Astrocyte (in vitro differentiated cells and primary cell): ENCODE measurements around the gene IRF2BPL. TPM values are rescaled to one million over a fixed set of nuclear protein-coding genes. Genes with fewer than 3 reads are reported as not detected.

ENCODE experiments used
- DNase-seq: peaks from one replicate; pipeline ENCODE4 v3.0.0-alpha.2; 2010; ENCODE audit warnings: low read depth
- FAIRE-seq: peaks from 2 replicates; lab custom pipeline; 2011; peaks lifted over from hg19 to GRCh38; lab: Jason Lieb, UNC
- H2AFZ ChIP-seq: 2 replicates; pipeline ENCODE4 v1.6.0; 2012; ENCODE audit warnings: low read depth, low read length, inconsistent platforms
- H3K27ac ChIP-seq: 2 replicates; pipeline ENCODE4 v1.5.1; 2011; ENCODE audit warnings: low read depth, low read length, inconsistent platforms
- H3K27me3 ChIP-seq: 2 replicates; pipeline ENCODE4 v1.6.0; 2011; ENCODE audit warnings: low read length, inconsistent platforms; ENCODE audit not compliant: insufficient read depth
- H3K36me3 ChIP-seq: 2 replicates; pipeline ENCODE4 v1.5.1; 2011; ENCODE audit warnings: low read length, inconsistent platforms; ENCODE audit not compliant: insufficient read depth
- H3K4me1 ChIP-seq: 2 replicates; pipeline ENCODE4 v1.5.1; 2011; ENCODE audit warnings: low read length, inconsistent platforms; ENCODE audit not compliant: insufficient read depth
- H3K4me2 ChIP-seq: 2 replicates; pipeline ENCODE4 v1.6.0; 2012; ENCODE audit warnings: low read length, inconsistent platforms
- H3K4me3 ChIP-seq: 2 replicates; pipeline ENCODE4 v1.5.1; 2011; ENCODE audit warnings: low read depth, mild to moderate bottlenecking, low read length, inconsistent platforms; ENCODE audit not compliant: insufficient read depth
- H3K79me2 ChIP-seq: 2 replicates; pipeline ENCODE4 v1.6.0; 2012; ENCODE audit warnings: mild to moderate bottlenecking, low read length, inconsistent platforms; ENCODE audit not compliant: insufficient read depth
- H3K9ac ChIP-seq: 2 replicates; pipeline ENCODE4 v1.6.0; 2012; ENCODE audit warnings: mild to moderate bottlenecking, low read length, inconsistent platforms
- H3K9me3 ChIP-seq: 2 replicates; pipeline ENCODE4 v1.5.1; 2012; ENCODE audit warnings: low read depth, mild to moderate bottlenecking, low read length, inconsistent platforms; ENCODE audit not compliant: insufficient read depth
- H4K20me1 ChIP-seq: 2 replicates; pipeline ENCODE4 v1.6.0; 2012; ENCODE audit warnings: low read length, inconsistent platforms; ENCODE audit not compliant: insufficient read depth
- H3K27ac Mint-ChIP-seq: one replicate; pipeline ENCODE4 v1.8.0; 2021; ENCODE audit warnings: mild to moderate bottlenecking, mixed read lengths; ENCODE audit not compliant: unreplicated experiment
- H3K27me3 Mint-ChIP-seq: one replicate; pipeline ENCODE4 v1.8.0; 2021; ENCODE audit warnings: low read depth, mixed read lengths; ENCODE audit not compliant: unreplicated experiment
- H3K36me3 Mint-ChIP-seq: one replicate; pipeline ENCODE4 v1.8.0; 2021; ENCODE audit warnings: low read depth, mixed read lengths; ENCODE audit not compliant: unreplicated experiment
- H3K4me1 Mint-ChIP-seq: one replicate; pipeline ENCODE4 v1.8.0; 2021; ENCODE audit warnings: low read depth, mixed read lengths; ENCODE audit not compliant: unreplicated experiment
- H3K4me3 Mint-ChIP-seq: one replicate; pipeline ENCODE4 v1.8.0; 2021; ENCODE audit warnings: mild to moderate bottlenecking, moderate library complexity, mixed read lengths; ENCODE audit not compliant: unreplicated experiment
- H3K9me3 Mint-ChIP-seq: one replicate; pipeline ENCODE4 v1.8.0; 2021; ENCODE audit warnings: mild to moderate bottlenecking, mixed read lengths; ENCODE audit not compliant: unreplicated experiment
- EZH2 ChIP-seq: IDR thresholded peaks from 2 replicates; pipeline ENCODE4 v1.6.1; 2012; ENCODE audit warnings: mild to moderate bottlenecking, low read length, inconsistent platforms; ENCODE audit not compliant: insufficient read depth
- total RNA-seq: library from RNA; stranded (reverse); gene quantifications from 2 replicates; pipeline ENCODE4 v1.2.1, GENCODE V29; 2021
- TF ChIP-seq, protein P1 (sequence below): IDR thresholded peaks from 2 replicates; pipeline ENCODE4 v1.5.1; 2011; ENCODE audit warnings: low read depth, mild to moderate bottlenecking, inconsistent platforms, low read length, moderate library complexity; ENCODE audit not compliant: insufficient read depth

Gene IRF2BPL
- total RNA-seq, 1 donor from 2014 or later = 42.7 TPM

GRCh38 chr14:77055981-77056380 is 27.5 kb upstream of the IRF2BPL start:
- H3K27me3 Mint-ChIP-seq = peaks cover 10% of the 10 kb centered on the region
- Histone ChIP-seq H3K79me2 (no peaks in the 10 kb centered on the region), H3K27ac (no peak overlapping the region), H3K9ac (no peak overlapping the region), H3K4me3 (no peak overlapping the region), H4K20me1 (no peaks in the 10 kb centered on the region), H3K4me1 (peaks cover 19% of the 10 kb centered on the region), H3K27me3 (no peaks in the 10 kb centered on the region), H3K36me3 (no peaks in the 10 kb centered on the region), H2AFZ (no peak overlapping the region), H3K4me2 (no peak overlapping the region), H3K9me3 (peaks cover 3% of the 10 kb centered on the region)
- H3K9me3 Mint-ChIP-seq = peaks cover 4% of the 10 kb centered on the region
- DNase-seq (no peak), FAIRE-seq (no peak)
- TF ChIP-seq, protein P1, sequence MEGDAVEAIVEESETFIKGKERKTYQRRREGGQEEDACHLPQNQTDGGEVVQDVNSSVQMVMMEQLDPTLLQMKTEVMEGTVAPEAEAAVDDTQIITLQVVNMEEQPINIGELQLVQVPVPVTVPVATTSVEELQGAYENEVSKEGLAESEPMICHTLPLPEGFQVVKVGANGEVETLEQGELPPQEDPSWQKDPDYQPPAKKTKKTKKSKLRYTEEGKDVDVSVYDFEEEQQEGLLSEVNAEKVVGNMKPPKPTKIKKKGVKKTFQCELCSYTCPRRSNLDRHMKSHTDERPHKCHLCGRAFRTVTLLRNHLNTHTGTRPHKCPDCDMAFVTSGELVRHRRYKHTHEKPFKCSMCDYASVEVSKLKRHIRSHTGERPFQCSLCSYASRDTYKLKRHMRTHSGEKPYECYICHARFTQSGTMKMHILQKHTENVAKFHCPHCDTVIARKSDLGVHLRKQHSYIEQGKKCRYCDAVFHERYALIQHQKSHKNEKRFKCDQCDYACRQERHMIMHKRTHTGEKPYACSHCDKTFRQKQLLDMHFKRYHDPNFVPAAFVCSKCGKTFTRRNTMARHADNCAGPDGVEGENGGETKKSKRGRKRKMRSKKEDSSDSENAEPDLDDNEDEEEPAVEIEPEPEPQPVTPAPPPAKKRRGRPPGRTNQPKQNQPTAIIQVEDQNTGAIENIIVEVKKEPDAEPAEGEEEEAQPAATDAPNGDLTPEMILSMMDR = no peak
- TF ChIP-seq EZH2 = no peak
- H3K4me3 Mint-ChIP-seq = no peak overlapping the region
- H3K36me3 Mint-ChIP-seq = peaks cover 1% of the 10 kb centered on the region
- no peak overlapping the region for H3K27ac Mint-ChIP-seq
- H3K4me1 Mint-ChIP-seq = peaks cover 7% of the 10 kb centered on the region

DNA sequence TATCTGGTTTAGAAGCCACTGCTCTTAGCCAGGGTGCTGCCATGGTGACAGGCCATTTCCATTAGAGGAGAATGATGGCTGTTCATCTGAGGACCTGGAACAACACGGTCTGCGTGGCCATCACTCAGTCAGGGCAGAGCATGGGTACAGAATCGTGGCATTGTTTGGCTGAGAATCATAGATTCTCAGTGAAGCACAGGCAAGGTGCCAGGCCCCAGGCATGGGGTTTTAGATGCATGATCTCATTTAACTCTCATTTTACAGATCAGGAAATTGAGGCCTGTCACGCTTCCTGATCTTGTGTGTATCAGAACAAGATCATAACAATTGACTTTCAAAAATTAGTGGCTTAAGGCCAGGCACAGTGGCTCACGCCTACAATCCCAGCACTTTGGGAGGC is 26.8 kb upstream of the IRF2BPL start:
- H3K79me2 ChIP-seq = no peaks in the 10 kb centered on the region
- no peaks in the 10 kb centered on the region for H4K20me1 ChIP-seq
- H3K36me3 Mint-ChIP-seq = peaks cover 1% of the 10 kb centered on the region
- no peak overlapping the region for H3K9ac ChIP-seq
- H3K36me3 ChIP-seq = no peaks in the 10 kb centered on the region
- H3K4me2 ChIP-seq = no peak overlapping the region
- H3K27ac ChIP-seq = no peak overlapping the region
- H3K4me1 Mint-ChIP-seq = peaks cover 7% of the 10 kb centered on the region
- FAIRE-seq = no peak
- H2AFZ ChIP-seq = no peak overlapping the region
- no peaks in the 10 kb centered on the region for H3K27me3 ChIP-seq
- peaks cover 4% of the 10 kb centered on the region for H3K9me3 Mint-ChIP-seq
- no peak overlapping the region for H3K4me3 Mint-ChIP-seq
- H3K4me1 ChIP-seq = peaks cover 19% of the 10 kb centered on the region
- H3K9me3 ChIP-seq = peaks cover 3% of the 10 kb centered on the region
- H3K4me3 ChIP-seq = no peak overlapping the region
- TF ChIP-seq EZH2 = no peak
- TF ChIP-seq, protein P1 = no peak
- no peak overlapping the region for H3K27ac Mint-ChIP-seq
- peaks cover 10% of the 10 kb centered on the region for H3K27me3 Mint-ChIP-seq
- DNase-seq = no peak

GRCh38 chr14:77053046-77053841 is 24.7 kb upstream of the IRF2BPL start:
- H3K4me2 ChIP-seq = no peak overlapping the region
- TF ChIP-seq EZH2 = no peak
- TF ChIP-seq, protein P1 = peak; percentile 69
- H3K27me3 ChIP-seq = no peaks in the 10 kb centered on the region
- no peaks in the 10 kb centered on the region for H3K79me2 ChIP-seq
- no peak overlapping the region for H3K27ac ChIP-seq
- no peaks in the 10 kb centered on the region for H3K36me3 ChIP-seq
- no peak overlapping the region for H3K4me3 Mint-ChIP-seq
- peaks cover 4% of the 10 kb centered on the region for H3K9me3 Mint-ChIP-seq
- DNase-seq (peak; percentile 58), FAIRE-seq (no peak)
- H2AFZ ChIP-seq = no peak overlapping the region
- peak overlapping the region; percentile 3 for H3K9ac ChIP-seq
- peaks cover 10% of the 10 kb centered on the region for H3K27me3 Mint-ChIP-seq
- peaks cover 3% of the 10 kb centered on the region for H3K9me3 ChIP-seq
- peaks cover 1% of the 10 kb centered on the region for H3K36me3 Mint-ChIP-seq
- no peaks in the 10 kb centered on the region for H4K20me1 ChIP-seq
- no peak overlapping the region for H3K27ac Mint-ChIP-seq
- H3K4me1 Mint-ChIP-seq = no peaks in the 10 kb centered on the region
- no peak overlapping the region for H3K4me3 ChIP-seq
- peaks cover 7% of the 10 kb centered on the region for H3K4me1 ChIP-seq
